Mammary epithelial cell (primary cell): ENCODE measurements around the gene RAB26.

ENCODE experiments used
- CTCF ChIP-seq, 2 donors: IDR thresholded peaks in 1 of 2; conservative IDR thresholded peaks in 1 of 2; 2 replicates each; pipeline ENCODE4 v1.5.1; 2011 to 2012; ENCODE audit warnings: inconsistent platforms in 2 of 2, low read length in 2 of 2, mild to moderate bottlenecking in 2 of 2, control low read depth in 1 of 2, low read depth in 1 of 2; ENCODE audit not compliant: insufficient read depth in 1 of 2; ENCODE audit errors: extremely low read depth in 1 of 2
- EZH2 ChIP-seq: IDR thresholded peaks from 2 replicates; pipeline ENCODE4 v1.6.1; 2012; ENCODE audit warnings: low read length, inconsistent platforms, borderline replicate concordance

DNA sequence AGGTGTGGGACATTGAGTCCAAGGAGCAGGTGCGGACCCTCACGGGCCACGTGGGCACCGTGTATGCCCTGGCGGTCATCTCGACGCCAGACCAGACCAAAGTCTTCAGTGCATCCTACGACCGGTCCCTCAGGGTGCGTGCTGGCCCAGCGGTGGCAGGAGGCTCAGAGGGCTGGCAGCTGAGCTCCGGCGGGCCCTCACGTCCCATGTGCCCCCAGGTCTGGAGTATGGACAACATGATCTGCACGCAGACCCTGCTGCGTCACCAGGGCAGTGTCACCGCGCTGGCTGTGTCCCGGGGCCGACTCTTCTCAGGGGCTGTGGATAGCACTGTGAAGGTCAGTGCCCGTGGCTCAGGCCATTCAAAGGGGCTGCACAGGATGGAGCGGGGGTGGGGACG lies 27.6 kb downstream of the RAB26 start:
- no peak for TF ChIP-seq CTCF (conservative IDR thresholded peaks at IDR 0.05 in 1 of 2, IDR thresholded peaks at IDR 0.05 in 1 of 2; ENCODE audit: extremely low read depth in 1 of 2, insufficient read depth in 1 of 2, low read depth in 1 of 2, low read length in 2 of 2)
- TF ChIP-seq EZH2, result no peak
